GM18517 (cell line): Measurements from ENCODE around the gene FRMD5.

Source experiments
- ATAC-seq: cut with Tn5 transposase; IDR thresholded peaks from one replicate; pipeline ENCODE4 v1.9.1; 2021; ENCODE audit warnings: mild to moderate bottlenecking, moderate library complexity; ENCODE audit not compliant: unreplicated experiment

Gene FRMD5

GRCh38 chr15:44096596-44096995 lies 98.5 kb downstream of the FRMD5 start:
- ATAC-seq: no peak

DNA sequence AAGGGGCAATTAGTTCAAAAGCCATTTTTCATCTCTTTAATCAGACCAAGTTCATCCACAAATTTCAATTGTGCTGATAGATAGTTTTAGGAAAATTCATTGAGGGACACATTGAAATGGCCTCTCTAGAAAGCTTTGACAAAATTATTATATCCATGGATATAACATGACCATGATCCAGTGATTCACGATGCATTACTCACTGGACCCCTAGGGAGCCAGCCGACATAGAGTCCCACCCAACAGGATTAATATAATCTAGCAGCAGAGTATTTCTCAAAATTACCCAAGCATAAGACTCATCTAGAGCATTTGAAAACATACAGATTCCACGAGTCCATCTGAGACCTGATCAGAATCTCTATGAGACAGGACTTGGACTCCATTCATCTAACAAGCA lies 100.3 kb downstream of the FRMD5 start:
- ATAC-seq: no peak

DNA sequence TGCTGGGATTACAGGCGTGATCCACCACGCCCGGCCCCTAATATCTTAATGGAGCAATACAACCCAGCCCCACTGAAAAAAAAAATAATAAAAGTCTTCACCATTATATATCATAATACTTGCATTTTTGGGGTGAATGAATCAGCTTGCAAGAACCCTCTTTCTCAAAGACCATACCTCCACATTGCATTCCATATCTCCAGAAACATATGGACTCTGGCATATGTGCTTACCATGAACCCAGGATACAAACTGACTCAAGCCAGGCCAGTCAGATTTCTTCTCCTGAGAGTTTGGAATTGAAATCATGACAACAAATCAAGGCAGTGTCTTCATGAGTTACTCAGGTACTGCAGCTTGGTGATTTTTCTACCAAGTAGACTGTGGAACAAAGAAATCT lies 101.2 kb downstream of the FRMD5 start:
- ATAC-seq: no peak

DNA sequence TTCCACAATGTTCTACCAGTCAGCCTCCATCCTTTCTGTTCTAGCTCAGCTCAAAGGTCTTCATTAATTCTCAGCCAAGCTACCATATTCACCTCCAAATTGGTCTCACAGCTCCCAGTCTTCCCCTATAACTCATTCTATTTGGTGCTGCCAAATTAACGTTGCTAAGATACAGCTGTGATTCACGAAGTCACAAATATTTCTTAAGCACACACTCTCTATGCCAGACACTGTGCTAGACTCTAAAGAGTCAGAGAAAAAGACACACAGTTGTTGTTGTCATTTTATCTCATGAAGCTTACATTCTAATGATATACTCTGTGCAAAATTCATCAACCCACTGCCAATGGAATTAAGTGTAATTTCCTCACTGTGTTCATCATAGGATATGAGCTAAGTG lies 102.8 kb downstream of the FRMD5 start:
- ATAC-seq: no peak

- no peak for ATAC-seq
These were observed 107.2 kb downstream of the FRMD5 start for GRCh38 chr15:44087578-44088465.

DNA sequence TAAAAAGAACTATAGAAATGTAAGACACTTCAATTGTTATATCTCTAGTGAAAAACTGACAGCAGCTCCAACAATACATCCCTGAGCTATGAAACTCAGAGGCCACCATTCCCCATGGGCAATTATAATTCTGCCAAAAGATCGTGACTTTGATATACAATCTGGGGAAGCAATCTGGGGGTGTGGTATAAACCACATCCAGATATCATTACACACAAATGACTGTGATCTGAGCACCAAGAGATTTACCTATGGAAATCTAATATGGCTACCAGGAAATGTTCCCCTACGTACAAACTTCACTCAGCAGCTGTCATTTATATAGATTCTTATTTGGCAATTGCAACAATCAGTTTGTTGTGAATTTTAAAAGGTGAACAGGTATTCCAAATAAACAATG lies 110.3 kb downstream of the FRMD5 start:
- no peak for ATAC-seq

GRCh38 chr15:44084171-44084570 lies 110.9 kb downstream of the FRMD5 start:
- ATAC-seq: no peak

GRCh38 chr15:44082558-44083157 lies 112.4 kb downstream of the FRMD5 start:
- no peak for ATAC-seq

- ATAC-seq: no peak
These were observed 113.8 kb downstream of the FRMD5 start for GRCh38 chr15:44081026-44082013.

- ATAC-seq: no peak
These were observed 119.5 kb downstream of the FRMD5 start for GRCh38 chr15:44075535-44075934.

DNA sequence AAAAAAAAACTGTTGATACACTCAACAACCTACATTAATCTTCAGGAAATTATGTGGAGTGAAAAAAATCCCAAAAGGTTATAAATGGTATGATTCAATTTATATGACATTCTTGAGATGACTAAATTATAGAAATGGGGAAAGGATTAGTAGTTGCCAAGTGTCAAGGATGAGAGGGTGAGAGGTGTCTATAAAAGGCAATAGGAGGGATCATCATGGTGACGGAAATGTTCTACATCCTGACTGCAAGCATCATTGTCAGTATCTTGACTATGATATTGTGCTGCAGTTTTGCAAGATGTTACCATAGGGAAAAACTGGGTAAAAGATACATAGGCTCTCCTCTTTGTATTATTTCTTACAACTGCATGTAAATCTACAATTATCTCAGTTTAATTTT lies 125.6 kb downstream of the FRMD5 start:
- ATAC-seq: no peak

DNA sequence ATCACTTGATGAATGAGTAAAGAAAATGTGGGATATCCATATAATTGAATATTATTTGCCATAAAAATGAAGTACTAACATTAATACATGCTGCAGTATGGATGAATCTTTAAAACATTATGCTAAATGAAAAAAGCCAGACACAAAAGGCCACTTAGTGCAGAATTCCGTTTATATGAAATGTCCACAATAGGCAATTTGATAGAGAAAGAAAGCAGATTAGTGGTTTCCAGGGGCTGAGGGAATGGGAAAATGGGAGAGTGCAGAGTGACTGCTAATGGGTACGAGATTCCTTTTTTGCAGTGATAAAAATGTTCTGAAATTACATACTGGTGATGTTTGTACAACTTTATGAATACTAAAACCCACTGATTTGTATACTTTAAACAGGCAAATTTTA lies 126.7 kb downstream of the FRMD5 start:
- no peak for ATAC-seq

GRCh38 chr15:44066211-44066827 lies 128.8 kb downstream of the FRMD5 start:
- no peak for ATAC-seq

- ATAC-seq: no peak
These were observed 130.4 kb downstream of the FRMD5 start for GRCh38 chr15:44064706-44065105.

DNA sequence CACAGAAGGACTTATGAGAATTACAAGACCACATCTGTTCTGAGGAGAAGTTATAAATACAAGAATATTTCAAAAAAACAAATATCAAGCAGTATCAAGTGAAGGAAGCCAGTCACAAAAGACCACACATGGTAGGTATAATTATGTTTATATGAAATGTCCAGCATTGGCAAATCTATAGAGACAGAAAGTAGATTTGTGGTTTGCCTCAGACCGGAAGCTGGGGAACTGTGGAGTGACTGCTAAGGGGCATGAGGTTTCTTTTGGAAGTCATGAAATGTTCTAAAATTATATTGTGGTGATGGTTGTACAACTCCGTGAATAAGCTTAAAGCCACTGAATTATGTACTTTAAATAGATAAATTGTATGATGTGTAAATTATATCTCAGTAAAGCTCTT lies 136.9 kb downstream of the FRMD5 start:
- ATAC-seq: no peak

DNA sequence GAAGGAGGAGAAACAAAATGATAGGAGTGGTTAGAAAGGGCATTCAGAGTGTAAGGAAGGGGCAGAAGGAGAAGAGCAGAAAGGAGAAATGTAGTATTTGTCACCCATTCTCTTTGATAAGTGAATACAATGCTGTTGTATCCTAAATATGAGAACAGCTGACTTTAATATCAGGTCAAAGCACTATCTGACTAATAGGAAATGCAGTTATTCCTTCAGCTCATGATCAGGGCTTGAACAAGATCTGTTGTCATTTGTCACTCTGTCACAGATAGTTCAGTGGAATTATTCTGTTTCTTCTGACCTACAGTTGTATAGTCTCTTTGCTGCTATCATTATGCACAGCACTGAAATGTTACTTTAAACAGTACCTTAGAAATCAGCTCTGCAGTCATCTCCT lies 149.4 kb downstream of the FRMD5 start:
- ATAC-seq: no peak

DNA sequence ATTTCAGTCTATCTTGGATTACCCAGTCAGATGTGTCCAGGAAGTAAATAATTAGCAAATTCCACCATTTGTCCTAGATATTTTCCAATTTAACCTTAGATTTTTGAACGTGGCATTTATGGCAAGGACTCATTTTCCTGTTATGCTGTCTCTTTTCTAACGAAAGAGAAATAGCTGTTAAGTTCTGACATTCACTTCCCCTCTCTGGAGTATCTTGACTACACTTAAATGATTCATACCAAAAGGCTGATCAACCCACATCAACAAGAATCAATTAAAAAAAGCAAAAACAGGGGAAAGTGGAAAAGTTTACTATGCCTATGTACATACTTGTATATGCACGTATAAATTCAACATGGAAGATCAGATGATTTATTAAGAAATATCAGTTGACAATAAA lies 149.9 kb downstream of the FRMD5 start:
- no peak for ATAC-seq

DNA sequence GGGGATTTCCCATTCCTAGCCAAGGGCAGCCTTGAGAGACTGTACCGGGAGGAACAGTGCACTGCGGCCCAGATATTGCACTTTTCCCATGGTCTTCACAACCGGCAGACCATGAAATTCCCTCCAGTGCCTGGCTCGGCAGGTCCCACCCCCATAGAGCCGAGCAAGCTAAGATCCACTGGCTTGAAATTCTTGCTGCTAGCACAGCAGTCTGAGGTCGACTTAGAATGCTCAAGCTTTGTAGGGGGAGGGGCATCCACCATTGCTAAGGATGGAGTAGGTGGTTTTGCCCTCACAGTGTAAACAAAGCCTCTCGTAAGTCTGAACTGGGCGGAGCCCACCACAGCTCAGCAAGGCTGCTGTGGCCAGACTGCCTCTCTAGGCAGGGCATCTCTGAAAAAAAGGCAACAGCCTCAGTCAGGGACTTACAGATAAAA lies 156.3 kb downstream of the FRMD5 start:
- no peak for ATAC-seq

- no peak for ATAC-seq
These were observed 159.0 kb downstream of the FRMD5 start for GRCh38 chr15:44035781-44036699.
